ENCODE results near the gene CERK.

CERK gene

GRCh38 chr22:46662226-46662625 lies 75.8 kb downstream of the CERK start:
- no peak for DNase-seq (ENCODE audit: low spot score)

- DNase-seq (ENCODE audit: low spot score), result no peak
Measured at GRCh38 chr22:46661221-46661851, 76.7 kb downstream of the CERK start.

- DNase-seq (ENCODE audit: low spot score), result no peak
Measured at GRCh38 chr22:46660604-46661201, 77.3 kb downstream of the CERK start.

- no peak for DNase-seq (ENCODE audit: low spot score)
Measured at GRCh38 chr22:46659791-46660186, 78.3 kb downstream of the CERK start.

- no peak for DNase-seq (ENCODE audit: low spot score)
Measured at GRCh38 chr22:46659059-46659790, 78.8 kb downstream of the CERK start.

- no peak for DNase-seq (ENCODE audit: low spot score)
Measured at GRCh38 chr22:46657996-46658947, 79.8 kb downstream of the CERK start.

- DNase-seq (ENCODE audit: low spot score), result no peak
Measured at GRCh38 chr22:46657655-46657953, 80.4 kb downstream of the CERK start.

GRCh38 chr22:46656856-46657654 lies 81.0 kb downstream of the CERK start:
- DNase-seq (ENCODE audit: low spot score), result no peak

- DNase-seq (ENCODE audit: low spot score), result no peak
Measured at GRCh38 chr22:46655861-46656608, 82.0 kb downstream of the CERK start.

- no peak for DNase-seq (ENCODE audit: low spot score)
Measured at GRCh38 chr22:46654927-46655595, 83.0 kb downstream of the CERK start.

- no peak for DNase-seq (ENCODE audit: low spot score)
Measured at GRCh38 chr22:46654426-46654825, 83.6 kb downstream of the CERK start.

- no peak for DNase-seq (ENCODE audit: low spot score)
Measured at GRCh38 chr22:46653596-46653995, 84.5 kb downstream of the CERK start.

- no peak for DNase-seq (ENCODE audit: low spot score)
Measured at GRCh38 chr22:46652847-46653331, 85.2 kb downstream of the CERK start.

- no peak for DNase-seq (ENCODE audit: low spot score)
Measured at GRCh38 chr22:46652081-46652846, 85.8 kb downstream of the CERK start.

GRCh38 chr22:46651316-46651715 lies 86.7 kb downstream of the CERK start:
- no peak for DNase-seq (ENCODE audit: low spot score)

- DNase-seq (ENCODE audit: low spot score), result no peak
Measured at GRCh38 chr22:46650078-46650810, 87.8 kb downstream of the CERK start.

GRCh38 chr22:46649141-46650077 lies 88.6 kb downstream of the CERK start:
- peak; percentile 8 for DNase-seq (ENCODE audit: low spot score)
